ENCODE data around the gene PATJ.
A peak's percentile ranks its signal among the peaks of the same experiment; 100 is the strongest.
"Not testable (repeated sequence)": the region's sequence is repeated elsewhere in the genome, so short reads cannot be mapped to it uniquely, and the experiment has no call there.

Gene PATJ

DNA sequence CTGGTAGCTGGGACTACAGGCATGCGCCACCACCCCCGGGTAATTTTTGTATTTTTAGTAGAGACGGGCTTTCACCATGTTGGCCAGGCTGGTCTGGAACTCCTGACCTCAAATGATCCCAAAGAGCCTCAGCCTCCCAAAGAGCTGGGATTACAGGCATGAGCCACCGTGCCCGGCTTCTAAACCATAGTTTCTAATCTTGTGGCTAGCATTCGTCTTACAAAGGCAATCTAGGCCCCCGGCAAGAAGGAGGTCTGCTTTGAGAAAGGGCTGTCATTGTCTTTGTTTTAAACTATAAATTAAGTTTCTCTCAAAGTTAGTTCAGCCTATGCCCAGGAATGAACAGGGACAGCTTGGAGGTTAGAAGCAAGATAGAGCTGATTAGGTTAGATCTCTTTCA lies 442.1 kb downstream of the PATJ start:
- DNase-seq = no peak

- not testable (repeated sequence) for DNase-seq
Measured at GRCh38 chr1:62185233-62185632, 443.0 kb downstream of the PATJ start.

DNA sequence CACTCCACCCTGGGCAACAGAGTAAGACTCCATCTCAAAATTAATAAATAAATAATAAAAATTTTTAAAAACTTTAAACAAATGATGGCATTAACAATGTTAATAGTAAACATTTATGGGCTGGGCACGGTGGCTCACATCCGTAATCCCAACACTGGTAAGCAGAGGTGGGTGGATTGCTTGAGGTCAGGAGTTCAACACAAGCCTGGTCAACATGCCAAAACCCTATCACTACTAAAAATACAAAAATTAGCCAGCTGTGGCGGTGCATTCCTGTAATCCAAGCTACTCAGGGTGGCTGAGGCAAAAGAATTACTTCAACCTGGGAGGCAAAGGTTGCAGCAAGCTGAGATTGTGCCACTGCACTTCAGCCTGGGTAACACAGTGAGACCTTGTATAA lies 443.4 kb downstream of the PATJ start:
- DNase-seq = no peak

GRCh38 chr1:62187548-62187947 lies 445.3 kb downstream of the PATJ start:
- no peak for DNase-seq

- DNase-seq = no peak
Measured at GRCh38 chr1:62188111-62188510, 445.8 kb downstream of the PATJ start.

DNA sequence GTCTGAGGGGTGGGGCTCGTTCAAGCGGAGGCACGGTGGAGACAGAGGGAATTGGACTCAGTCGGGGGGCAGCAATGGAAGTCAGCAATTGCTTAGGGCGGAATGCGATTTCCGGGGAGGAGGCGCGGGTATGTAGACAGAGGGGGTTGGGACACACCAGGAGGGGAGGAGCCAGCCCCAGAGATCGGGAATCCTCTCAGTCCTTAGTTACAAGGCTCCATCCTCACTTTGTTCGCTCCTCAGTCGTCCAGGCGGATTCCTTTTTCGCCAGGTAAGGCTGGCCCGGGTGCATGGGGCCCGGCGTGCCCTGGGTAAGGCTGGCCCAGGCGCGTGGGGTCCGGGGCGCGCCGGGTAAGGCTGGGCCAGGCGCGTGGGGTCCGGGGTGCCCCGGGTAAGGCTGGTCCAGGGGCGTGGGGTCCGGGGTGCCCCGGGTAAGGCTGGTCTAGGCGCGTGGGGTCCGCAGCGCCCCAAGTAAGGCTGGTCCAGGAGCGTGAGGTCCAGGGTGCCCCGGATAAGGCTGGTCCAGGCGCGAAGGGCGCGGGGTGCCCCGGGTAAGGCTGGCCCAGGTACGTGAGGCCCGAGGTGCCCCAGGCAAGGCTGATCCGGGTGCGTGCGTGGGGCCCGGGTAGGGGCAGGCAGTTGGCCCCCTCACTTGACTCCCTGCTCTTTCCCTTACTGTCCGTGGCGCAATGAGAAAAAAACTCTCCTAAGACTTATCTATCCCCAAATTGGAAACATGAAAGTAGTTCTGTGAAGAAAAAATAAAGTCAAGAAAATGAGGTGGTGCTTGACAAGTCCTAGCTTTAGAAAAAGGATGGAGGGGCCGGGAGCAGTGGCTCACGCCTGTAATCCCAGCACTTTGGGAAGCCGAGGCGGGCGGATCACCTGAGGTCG lies 452.6 kb downstream of the PATJ start, which contains the start of gene L1TD1:
Gene L1TD1 (plus strand): TSS at position 199 of the 894 bp plus-strand sequence. CDS start 11,780 bp downstream, outside the sequence.
- peak in 1 of 2 experiments; percentile 15 for DNase-seq

DNA sequence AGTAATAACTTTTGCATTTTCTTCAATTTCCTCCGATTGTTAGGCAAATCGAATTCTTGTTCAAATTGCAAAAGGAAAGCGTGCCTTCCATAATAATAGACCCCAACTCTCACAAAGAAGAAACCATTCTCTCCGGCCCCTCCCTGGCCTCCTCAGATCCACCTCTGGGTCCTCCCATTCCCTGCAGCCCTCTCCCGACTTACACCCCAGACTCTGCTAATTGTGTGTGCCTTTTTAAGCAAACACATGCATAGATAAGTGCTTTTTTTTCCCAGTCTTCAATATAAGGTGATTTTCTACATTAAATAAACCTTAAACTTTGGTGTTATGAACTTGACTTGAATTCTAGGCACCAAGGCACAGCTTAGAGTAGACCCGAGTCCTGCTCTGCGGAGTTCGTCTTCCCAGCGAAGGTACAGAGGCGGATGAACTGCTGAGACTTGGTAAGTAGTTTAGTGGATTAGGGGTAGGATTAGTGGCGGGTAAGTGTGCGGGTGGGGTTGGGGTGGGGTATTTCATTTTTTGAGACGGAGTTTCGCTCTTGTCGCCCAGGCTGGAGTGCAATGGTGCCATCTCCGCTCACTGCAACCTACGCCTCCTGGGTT lies 453.9 kb downstream of the PATJ start:
- no peak for DNase-seq

DNA sequence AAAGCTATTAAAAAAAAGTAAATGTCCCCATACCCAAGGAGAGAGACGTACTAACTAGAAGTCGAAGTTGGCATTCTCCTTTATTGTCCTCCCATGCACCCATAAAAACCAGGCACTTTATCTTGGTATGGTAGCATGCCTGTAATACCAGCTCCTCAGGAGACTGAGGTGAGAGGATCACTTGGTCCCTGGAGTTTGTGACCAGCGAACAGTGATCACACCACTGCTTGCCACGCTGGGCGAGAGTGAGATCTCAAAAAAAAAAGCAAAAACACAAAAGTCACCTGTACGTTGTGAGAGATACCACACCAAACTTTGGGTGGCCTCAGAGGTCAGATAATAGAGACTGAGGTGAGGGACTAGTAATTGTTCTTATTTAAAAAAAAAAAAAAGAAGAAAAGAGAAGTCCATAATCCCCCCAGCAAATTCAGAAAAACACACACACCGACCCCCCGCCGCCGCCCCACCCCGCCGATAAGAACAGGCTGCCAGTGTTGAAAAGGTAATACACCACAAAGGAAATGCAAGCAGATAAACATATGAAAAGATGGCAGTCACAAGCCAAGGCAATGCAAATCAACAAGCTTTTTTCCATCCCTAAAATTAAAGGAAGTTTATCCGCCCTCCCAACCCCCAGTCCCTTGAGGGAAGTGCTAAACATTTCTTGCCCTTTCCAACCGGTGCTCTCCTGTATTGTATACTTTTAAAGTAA lies 455.9 kb downstream of the PATJ start:
- no peak for DNase-seq

GRCh38 chr1:62198781-62199125 lies 456.5 kb downstream of the PATJ start:
- DNase-seq = no peak

- no peak for DNase-seq
Measured at GRCh38 chr1:62207187-62207586, 464.9 kb downstream of the PATJ start.

DNA sequence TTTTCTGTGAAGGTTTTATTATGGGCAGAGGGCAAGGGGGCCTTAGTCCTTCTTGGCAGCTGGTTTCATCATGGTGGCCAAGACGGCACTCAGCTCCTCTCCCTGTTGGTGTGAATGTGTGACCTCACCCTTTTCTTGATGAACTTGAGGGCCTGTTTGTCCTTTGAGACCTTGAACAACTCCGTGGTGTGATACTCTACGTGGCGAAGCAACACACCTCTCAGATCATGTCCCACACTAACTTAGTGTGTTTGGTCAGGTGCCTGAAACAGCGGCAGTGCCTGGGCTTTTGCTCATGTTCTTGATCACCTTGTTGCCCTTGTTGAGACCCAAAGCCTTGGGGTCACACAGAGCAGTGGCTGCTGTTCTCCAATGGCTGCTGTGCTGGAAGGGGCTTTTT lies 465.8 kb downstream of the PATJ start:
- DNase-seq = no peak

GRCh38 chr1:62208970-62209369 lies 466.7 kb downstream of the PATJ start:
- no peak for DNase-seq

- no peak for DNase-seq
Measured at GRCh38 chr1:62209931-62210595, 467.8 kb downstream of the PATJ start.

- no peak for DNase-seq
Measured at GRCh38 chr1:62210960-62211359, 468.7 kb downstream of the PATJ start.

DNA sequence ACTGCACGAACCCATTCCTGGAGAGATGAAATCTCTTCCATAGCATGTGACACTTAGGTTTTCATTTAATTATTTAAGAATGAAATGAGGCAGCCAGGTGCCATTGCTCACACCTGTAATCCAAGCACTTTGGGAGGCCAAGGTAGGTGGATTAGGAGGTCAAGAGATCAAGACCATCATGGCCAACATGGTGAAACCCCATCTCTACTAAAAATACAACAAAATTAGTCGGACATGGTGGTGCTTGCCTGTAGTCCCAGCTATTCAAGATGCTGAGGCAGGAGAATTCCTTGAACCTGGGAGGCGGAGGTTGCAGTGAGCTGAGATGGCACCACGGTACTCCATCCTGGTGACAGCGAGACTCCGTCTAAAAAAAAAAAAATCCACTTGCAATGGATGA lies 470.1 kb downstream of the PATJ start:
- no peak for DNase-seq

- no peak for DNase-seq
Measured at GRCh38 chr1:62213075-62213914, 471.0 kb downstream of the PATJ start.

- DNase-seq = no peak
Measured at GRCh38 chr1:62218604-62219003, 476.3 kb downstream of the PATJ start.

DNA sequence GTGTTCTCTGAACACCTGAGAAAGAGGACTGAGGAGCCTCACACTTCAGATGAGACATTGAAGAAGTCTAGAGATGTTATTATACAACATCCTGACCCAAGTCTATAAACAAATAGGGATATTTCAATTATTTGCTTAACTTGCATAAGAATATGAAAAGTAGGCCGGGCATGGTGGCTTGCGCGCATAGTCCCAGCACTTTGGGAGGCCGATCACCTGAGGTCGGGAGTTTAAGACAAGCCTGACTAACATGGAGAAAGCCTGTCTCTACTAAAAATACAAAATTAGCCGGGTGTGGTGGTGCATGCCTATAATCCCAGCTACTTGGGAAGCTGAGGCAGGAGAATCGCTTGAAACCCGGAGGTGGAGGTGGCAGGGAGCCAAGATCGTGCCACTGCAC lies 478.2 kb downstream of the PATJ start:
- not testable (repeated sequence) for DNase-seq

- no peak for DNase-seq
Measured at GRCh38 chr1:62221171-62221570, 478.9 kb downstream of the PATJ start.

DNA sequence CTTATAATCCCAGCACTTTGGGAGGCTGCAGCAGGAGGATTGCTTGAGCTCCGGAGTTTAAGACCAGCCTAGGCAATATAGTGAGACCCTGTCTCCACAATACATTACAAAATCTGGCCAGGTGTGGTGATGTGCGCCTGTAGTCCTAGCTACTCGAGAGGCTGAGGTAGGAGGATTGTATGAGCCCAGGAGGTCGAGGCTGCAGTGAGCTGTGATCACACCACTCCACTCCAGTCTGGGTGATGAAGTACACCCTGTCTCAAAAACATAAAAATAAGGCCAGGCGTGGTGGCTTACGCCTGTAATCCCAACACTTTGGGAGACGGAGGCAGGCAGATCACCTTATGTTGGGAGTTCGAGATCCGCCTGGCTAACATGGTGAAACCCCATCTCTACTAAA lies 480.0 kb downstream of the PATJ start:
- no peak for DNase-seq

GRCh38 chr1:62224182-62224581 lies 481.9 kb downstream of the PATJ start:
- no peak for DNase-seq

GRCh38 chr1:62227496-62227895 lies 485.2 kb downstream of the PATJ start:
- no peak for DNase-seq
